HG03520 (cell line): ENCODE data around the gene RAB3C.
"Not testable (repeated sequence)": the region's sequence is repeated elsewhere in the genome, so short reads cannot be mapped to it uniquely, and the experiment has no call there.

ENCODE experiments used
- ATAC-seq: cut with Tn5 transposase; IDR thresholded peaks from one replicate; pipeline ENCODE4 v1.9.1; 2021; ENCODE audit warnings: mild to moderate bottlenecking, moderate library complexity; ENCODE audit not compliant: unreplicated experiment

RAB3C gene

DNA sequence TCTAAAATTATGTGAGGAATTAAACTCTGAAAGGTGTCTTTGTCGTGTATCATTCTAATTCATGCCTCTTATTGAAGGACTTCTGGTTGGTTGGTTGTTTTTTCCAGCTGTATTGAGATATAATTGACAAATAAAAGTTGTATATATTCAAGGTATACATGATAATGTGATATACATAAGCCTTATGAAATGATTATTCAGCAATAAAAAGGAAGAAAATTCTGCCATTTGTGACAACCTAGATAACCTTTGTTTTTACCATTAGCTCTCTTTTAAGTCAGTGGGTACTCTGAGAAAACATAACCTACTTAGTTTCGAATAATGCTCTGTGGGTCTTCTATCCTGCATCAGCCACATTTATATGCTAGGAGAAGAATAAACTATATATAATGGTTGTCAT, 89.6 kb downstream of the RAB3C start:
- no peak for ATAC-seq

DNA sequence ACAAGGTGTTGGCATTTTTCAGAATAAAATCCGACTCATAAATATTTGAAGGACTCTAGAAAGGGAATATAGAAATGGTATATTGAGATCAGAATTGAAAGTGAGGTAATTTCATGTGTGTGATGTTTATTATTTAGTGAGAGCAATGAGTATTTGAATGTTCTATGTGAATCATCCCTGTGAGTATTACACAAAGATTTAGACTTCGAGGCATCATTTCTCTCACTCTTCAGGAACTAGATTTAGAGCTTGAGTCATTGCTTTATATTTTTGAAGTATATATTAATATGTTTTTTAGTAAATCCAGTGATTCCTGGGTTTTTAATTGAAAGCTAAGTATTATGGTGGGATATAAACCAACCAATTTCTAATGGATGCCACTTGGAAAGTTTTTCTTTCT, 91.2 kb downstream of the RAB3C start:
- no peak for ATAC-seq

GRCh38 chr5:58674711-58675110, 91.8 kb downstream of the RAB3C start:
- ATAC-seq: no peak

GRCh38 chr5:58675341-58675740, 92.5 kb downstream of the RAB3C start:
- no peak for ATAC-seq

DNA sequence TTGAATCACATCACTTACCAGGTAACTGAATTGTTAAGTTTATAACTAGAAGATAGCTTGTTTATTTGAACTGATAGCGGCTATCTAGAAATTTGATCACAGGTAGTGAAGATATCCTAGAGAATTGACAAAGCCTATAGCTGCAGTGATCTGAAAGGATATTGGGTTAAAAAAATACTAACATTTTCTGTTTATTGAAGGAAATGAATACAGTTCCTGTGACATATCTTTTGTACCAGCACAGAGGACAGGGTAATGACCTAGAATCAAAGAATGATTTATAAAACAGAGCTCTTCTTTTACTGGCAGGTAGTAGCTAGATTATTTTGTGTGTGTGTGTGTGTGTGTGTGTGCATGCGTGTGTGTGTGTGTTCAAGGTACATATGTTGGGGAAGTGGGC, 94.8 kb downstream of the RAB3C start:
- ATAC-seq: no peak

DNA sequence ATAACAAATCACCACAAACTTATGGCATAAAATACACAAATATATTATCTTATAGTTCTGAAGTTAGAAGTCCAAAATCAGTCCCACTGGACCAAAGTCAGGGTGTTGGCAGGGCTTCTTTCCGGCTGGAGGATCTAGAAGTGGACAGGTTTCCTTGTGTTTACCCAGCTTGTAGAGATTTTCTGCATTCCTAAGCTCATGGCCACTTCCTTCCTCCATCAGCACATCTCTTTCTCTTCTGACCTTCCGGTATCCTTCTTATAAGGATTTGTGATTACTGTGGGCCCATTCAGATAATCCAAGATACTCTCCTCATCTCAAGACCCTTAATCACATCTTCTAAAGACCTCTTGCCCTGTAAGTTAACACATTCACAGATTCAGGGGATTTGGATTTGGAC, 97.6 kb downstream of the RAB3C start:
- ATAC-seq: no peak

DNA sequence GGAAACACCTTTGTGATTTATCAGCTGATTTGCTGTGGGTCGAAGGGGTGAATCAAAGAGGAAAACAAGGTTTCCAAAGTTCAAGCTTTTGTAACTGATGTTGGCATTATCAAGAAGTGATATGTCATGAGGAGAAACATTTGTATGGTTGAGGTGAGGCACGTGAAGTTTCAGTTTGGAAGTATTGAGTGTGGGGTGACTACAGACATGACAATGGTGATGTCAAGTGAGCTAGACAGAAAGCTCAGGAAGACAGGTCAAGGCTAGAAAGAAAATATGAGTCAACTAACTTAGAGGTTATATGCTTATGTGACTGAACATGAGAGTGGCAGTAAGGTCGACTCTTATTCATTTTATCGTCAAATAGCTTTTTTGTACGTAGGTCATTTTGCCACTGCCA, 99.1 kb downstream of the RAB3C start:
- no peak for ATAC-seq

DNA sequence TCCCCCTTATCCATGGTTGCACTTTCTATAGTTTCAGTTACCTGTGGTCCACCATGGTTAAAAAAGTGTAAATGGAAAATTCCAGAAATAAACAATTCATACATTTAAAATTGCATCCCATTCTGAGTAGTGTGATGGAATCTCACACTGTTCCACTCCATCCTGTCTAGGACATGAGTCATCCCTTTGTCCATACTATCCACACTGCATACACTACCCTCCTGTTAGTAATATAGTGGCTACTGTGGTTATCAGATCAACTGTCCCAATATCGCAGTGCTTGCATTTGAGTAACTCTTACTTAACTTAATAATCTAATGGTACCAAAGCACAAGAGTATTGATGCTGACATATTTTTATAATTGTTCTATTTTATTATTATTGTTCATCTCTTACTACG, 100.7 kb downstream of the RAB3C start:
- ATAC-seq: no peak

DNA sequence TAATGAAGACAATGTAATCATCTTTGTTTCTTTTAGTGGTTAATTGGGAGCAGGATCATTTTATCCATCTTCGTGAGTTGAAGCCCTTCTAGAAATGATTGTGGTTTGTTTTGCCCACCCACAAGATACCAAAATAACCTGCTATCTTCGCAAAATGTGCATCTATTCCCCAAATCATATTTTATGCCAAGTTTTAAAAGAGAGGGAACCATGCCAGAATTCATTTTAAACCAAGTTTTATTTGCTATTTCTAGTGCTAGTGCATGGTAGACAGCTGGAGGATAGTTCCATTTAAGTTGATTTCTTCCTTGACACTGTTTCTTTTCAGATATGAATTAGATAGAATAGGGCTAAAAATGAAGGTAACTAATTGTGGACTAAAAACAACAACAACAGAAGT, 104.2 kb downstream of the RAB3C start:
- ATAC-seq: no peak

- no peak for ATAC-seq
Observed at GRCh38 chr5:58687595-58687994, 104.7 kb downstream of the RAB3C start.

- not testable (repeated sequence) for ATAC-seq
Observed at GRCh38 chr5:58699088-58699761, 116.3 kb downstream of the RAB3C start.

DNA sequence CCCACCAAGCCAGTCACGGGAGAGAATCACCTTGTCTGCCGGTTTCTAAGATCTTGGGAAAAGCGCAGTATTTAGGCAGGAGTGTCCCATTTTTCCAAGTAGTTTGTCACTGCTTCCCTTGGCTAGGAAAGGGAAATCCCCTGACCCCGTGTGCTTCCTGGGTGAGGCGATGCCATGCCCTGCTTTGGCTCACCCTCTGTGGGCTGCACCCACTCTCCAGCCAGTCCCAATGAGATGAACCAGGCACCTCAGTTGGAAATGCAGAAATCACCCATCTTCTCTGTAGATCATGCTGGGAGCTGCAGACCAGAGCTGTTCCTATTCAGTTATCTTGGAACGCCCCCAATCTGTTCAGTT, 116.9 kb downstream of the RAB3C start:
- ATAC-seq: no peak

- no peak for ATAC-seq
Observed at GRCh38 chr5:58703925-58704555, 121.2 kb downstream of the RAB3C start.

DNA sequence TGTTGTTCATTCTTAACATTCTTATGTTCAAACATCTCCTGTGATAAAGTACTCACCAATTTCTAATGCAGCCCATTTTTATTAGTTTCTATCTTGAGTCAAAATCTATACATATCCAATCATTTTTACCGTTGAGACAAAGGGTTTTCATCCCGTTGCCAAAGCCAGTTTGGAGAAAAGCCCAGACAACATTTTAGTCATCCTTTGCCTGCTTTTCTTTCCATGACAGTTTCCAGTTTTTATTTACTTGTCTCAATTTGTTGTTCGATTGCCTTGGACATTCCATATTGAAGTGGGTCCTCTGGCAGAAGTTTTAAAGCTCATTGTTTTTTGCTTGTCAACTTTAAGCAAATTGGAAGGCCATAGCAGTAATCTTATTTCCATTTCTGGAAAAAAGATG, 123.9 kb downstream of the RAB3C start:
- ATAC-seq: no peak

- no peak for ATAC-seq
Observed at GRCh38 chr5:58708456-58708855, 125.6 kb downstream of the RAB3C start.

GRCh38 chr5:58710425-58710824, 127.5 kb downstream of the RAB3C start:
- not testable (repeated sequence) for ATAC-seq

GRCh38 chr5:58710871-58711270, 128.0 kb downstream of the RAB3C start:
- no peak for ATAC-seq

DNA sequence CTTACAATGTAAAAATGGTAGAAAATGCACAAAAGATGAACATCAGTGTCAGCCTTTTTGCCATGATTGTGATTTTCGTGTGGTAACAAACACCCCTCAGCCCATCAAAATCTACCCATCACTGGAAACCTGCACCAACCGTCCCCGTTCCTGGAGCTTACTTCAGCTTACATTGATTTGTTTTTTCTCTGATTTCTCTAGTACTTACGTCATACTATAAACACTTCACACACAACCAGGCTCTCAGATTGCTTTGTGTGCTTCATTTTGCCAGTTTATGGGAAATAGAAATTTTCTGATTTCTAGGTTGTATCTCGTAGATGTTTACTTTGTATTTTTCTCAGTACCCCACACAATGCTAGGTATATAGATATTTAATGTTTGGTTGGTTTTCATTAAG, 129.1 kb downstream of the RAB3C start:
- ATAC-seq: no peak

DNA sequence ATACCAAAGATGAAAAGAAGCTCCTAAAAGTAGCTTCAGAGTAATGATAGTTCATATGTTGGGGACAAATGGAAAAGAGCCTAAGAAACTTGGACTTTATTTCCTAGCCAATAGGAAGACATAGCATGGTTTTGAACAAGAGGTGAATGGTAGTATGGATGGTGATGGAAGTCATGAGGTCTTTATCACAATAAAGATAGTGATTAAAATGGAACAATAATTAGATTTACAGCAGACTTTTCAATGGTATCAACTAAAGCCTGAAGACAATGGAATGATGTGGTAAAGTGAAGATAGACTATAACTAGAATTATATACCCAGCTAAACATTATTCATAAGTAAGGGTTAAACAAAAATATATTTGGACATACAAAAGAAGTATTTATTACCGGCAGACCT, 131.2 kb downstream of the RAB3C start:
- ATAC-seq: no peak

DNA sequence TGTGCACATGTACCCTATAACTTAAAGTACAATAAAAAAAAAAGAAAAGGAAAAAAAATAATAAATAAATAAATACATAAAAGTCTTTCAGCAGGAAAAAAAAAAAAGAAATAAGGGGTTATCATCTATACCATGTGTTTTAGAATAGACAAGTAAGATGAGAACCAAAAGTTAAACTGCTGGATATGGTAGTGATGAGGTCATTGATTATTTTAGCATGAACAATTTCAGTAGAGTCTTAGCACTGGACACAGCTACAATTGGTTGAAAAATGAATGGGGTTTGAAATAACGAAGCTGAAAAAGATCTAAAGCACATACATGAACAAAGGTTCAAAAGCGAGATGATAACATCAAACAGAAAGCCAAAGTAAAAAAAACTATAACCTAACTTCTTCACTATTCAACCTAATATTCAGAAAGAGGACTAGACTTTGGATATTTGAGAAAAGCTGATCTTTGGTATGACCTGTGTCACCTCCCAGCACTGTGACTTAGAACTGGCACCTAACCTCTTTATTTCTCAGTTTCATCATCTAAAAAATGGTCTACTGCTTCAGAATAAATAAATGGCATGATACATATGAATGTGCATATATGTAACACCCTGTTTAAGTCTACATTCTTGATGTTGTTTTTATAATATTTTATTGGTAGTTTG, 133.3 kb downstream of the RAB3C start:
- no peak for ATAC-seq

- ATAC-seq: no peak
Observed at GRCh38 chr5:58716713-58717112, 133.8 kb downstream of the RAB3C start.

DNA sequence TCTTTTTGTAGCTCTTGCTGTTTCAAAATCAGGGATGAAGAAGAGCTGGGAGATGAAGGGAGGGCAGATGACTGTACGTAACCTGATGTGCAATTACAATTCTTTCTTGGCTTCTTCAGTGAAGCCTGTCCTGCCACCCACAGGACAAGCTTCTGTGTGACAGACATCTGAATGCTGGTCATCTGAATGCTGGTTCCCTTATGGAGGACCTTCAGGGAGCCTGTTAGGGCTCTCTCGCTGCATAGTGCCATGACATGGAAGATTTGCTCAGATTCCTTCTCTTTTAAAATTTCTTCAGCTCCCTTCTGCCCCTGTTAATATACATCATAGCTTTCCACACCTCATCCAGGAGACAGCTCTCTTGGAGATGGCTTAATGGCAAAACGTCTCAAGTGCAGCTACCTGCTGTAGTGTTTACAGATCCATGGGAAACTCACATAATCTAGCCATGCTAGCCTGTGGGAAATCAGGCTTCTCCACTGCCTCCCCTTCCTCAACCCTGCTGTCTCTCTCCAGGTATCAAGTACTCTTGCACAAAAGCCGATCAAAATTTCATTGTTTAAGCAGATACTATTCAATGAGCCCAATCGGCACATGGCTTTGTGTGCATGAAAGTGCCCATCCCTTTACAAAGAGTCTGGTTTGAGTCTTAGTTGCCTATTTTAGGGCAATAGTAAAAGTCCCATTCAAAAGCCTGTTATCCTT, 134.6 kb downstream of the RAB3C start:
- ATAC-seq: no peak
